WERI-Rb-1 (cell line): ENCODE measurements around the gene TLR7.

Source experiments
- DNase-seq: peaks from one replicate; pipeline ENCODE4 v3.0.0-alpha.2; 2020
- H3K27ac ChIP-seq: fragments of 250-450 bp; sonication (Bioruptor Pico); 2 replicates; pipeline ENCODE4 v1.5.1; 2020; ENCODE audit warnings: mild to moderate bottlenecking, moderate library complexity
- H3K27me3 ChIP-seq: fragments of 250-450 bp; sonication (Bioruptor Pico); 2 replicates; pipeline ENCODE4 v1.5.1; 2021; ENCODE audit warnings: mild to moderate bottlenecking, low read depth, moderate library complexity; ENCODE audit not compliant: insufficient read depth, severe bottlenecking
- H3K36me3 ChIP-seq: fragments of 250-450 bp; sonication (Bioruptor Pico); 2 replicates; pipeline ENCODE4 v1.5.1; 2020; ENCODE audit warnings: mild to moderate bottlenecking, moderate library complexity
- H3K4me3 ChIP-seq: 2 replicates; pipeline ENCODE4 v1.5.1; 2011; ENCODE audit warnings: low read depth, mild to moderate bottlenecking, control low read depth, low read length
- H3K9me3 ChIP-seq: fragments of 250-450 bp; sonication (Bioruptor Pico); 2 replicates; pipeline ENCODE4 v1.5.1; 2021; ENCODE audit warnings: mild to moderate bottlenecking, moderate library complexity; ENCODE audit not compliant: severe bottlenecking
- TF ChIP-seq, protein P1 (sequence below): IDR thresholded peaks from 2 replicates; pipeline ENCODE4 v1.5.1; 2011; ENCODE audit warnings: low read depth, mild to moderate bottlenecking, control low read depth, inconsistent platforms, low read length

The TLR7 gene

DNA sequence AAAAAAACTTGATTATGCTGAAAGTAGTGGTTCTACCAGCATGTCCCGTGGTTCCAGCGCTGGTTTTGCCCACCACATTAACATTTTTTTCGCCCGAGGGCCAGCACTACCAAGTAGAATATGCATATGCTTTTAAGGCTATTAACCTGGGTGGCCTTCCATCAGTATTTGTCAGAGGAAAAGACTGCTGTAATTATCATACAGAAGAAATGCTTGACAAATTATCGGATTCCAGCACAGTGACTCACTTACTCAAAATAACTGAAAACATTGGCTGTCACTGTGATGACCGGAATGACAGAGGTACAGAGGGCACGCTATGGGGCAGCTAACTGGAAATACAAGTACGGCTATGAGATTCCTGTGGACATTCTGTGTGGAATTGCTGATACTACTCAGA, 41.1 kb upstream of the TLR7 start:
- peaks cover 53% of the 10 kb centered on the region for H3K27me3 ChIP-seq
- no peaks in the 10 kb centered on the region for H3K9me3 ChIP-seq
- H3K4me3 ChIP-seq = no peak overlapping the region
- TF ChIP-seq, protein P1, sequence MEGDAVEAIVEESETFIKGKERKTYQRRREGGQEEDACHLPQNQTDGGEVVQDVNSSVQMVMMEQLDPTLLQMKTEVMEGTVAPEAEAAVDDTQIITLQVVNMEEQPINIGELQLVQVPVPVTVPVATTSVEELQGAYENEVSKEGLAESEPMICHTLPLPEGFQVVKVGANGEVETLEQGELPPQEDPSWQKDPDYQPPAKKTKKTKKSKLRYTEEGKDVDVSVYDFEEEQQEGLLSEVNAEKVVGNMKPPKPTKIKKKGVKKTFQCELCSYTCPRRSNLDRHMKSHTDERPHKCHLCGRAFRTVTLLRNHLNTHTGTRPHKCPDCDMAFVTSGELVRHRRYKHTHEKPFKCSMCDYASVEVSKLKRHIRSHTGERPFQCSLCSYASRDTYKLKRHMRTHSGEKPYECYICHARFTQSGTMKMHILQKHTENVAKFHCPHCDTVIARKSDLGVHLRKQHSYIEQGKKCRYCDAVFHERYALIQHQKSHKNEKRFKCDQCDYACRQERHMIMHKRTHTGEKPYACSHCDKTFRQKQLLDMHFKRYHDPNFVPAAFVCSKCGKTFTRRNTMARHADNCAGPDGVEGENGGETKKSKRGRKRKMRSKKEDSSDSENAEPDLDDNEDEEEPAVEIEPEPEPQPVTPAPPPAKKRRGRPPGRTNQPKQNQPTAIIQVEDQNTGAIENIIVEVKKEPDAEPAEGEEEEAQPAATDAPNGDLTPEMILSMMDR = no peak
- H3K36me3 ChIP-seq = no peaks in the 10 kb centered on the region
- no peak overlapping the region for H3K27ac ChIP-seq
- DNase-seq = no peak

DNA sequence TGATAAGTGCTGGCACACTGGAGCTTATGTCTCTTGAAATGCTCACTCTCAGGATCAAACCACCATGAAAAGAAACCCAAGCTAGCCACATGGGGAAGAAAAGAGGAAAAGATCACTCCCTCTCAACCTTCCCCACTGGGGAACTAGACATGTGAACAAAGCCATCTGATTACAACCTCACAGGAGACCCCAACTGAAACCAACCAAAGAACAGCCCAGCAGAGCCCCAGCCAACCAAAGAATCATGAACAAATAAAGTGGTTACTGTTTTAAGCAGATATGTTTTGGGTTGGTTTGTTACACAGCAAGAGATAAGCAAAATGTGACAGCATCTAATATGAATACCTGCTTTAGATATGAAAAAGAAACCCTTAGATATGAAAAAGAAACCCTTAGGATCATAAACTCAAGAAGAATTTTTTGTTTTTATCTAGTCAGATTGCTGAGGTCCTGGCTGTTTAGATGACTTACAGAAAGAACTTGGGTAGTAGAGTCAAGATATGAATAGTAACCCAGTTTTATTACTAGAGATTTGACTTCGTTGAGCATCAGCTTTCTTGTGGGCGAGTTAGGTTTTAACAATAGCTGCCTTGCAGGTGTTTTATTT, 23.7 kb upstream of the TLR7 start:
- TF ChIP-seq, protein P1 = no peak
- Histone ChIP-seq H3K36me3 (no peaks in the 10 kb centered on the region), H3K9me3 (no peaks in the 10 kb centered on the region), H3K27me3 (peaks cover 91% of the 10 kb centered on the region), H3K4me3 (no peak overlapping the region), H3K27ac (no peak overlapping the region)
- no peak for DNase-seq

DNA sequence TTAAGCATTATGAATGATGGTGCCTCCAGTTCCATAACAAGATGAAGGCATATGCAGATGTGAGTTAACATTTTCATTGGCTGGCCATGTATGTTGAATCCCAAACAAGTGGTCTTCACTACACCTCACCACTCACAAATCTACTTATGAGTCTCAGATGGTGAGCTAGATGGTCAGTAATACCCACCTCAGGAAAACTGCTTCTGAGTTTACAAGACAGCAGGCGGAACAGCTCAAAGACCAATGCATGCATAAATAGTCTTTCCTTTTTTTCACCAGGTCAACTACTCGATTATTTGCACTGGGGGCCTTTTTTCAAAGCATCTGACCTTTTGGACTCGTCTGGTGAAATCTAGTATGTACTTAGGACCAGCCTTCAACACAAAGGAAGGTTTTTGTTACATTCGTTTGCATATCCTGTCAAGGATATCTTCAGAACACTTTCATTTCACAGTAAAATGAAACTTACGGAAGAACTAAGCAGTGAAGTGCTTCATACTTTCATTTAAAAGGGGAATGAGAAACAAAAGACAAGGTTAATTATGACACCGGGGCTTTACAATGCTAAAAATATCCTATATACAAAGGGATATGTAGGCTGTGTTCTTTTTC, 23.1 kb upstream of the TLR7 start:
- H3K9me3 ChIP-seq = no peaks in the 10 kb centered on the region
- DNase-seq = no peak
- H3K36me3 ChIP-seq = no peaks in the 10 kb centered on the region
- H3K4me3 ChIP-seq = no peak overlapping the region
- H3K27ac ChIP-seq = no peak overlapping the region
- TF ChIP-seq, protein P1 = no peak
- peaks cover 91% of the 10 kb centered on the region for H3K27me3 ChIP-seq

DNA sequence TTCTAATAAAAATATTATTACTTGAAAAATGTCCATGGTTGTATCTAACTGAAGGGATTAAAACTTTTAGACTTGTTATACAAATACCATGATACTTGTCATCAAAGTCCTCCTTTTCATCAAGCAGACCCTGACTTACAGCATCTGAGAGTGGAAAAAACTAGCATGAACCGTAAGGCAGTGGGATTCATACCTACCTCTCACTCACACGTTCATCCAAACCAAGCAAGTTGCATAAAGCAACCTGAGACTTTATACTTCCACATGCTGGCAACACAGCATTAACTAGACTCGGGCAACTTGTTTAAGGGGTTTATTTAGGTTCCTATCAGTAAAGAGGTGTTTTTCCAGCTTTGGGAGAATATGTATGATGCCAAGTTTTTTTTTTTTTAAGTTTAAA, 22.6 kb upstream of the TLR7 start:
- H3K27ac ChIP-seq = no peak overlapping the region
- H3K36me3 ChIP-seq = no peaks in the 10 kb centered on the region
- H3K27me3 ChIP-seq = peaks cover 92% of the 10 kb centered on the region
- TF ChIP-seq, protein P1 = no peak
- no peaks in the 10 kb centered on the region for H3K9me3 ChIP-seq
- DNase-seq = no peak
- no peak overlapping the region for H3K4me3 ChIP-seq

DNA sequence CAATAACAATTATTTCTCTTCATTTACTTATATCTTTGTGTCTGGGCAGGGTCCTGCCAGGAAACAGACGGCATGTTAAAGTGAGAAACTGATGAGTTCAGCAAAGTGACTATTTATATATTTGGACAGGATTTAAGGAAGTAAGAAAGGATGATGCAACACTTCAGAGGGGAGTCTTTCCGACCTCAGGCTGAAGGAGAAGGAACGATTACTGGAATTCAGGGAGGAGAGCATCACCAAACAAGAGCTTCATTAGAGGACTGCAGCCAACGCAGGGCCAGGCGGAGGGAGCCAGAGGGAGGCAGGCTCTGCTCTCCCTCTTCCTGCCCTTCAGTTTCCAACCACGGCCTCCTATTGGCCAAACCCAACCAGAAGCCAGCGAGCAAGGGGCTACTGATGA, 1.5 kb upstream of the TLR7 start:
- Histone ChIP-seq H3K27ac (no peak overlapping the region), H3K36me3 (no peaks in the 10 kb centered on the region), H3K27me3 (peaks cover 61% of the 10 kb centered on the region), H3K4me3 (no peak overlapping the region), H3K9me3 (peaks cover 4% of the 10 kb centered on the region)
- TF ChIP-seq, protein P1 = no peak
- no peak for DNase-seq

DNA sequence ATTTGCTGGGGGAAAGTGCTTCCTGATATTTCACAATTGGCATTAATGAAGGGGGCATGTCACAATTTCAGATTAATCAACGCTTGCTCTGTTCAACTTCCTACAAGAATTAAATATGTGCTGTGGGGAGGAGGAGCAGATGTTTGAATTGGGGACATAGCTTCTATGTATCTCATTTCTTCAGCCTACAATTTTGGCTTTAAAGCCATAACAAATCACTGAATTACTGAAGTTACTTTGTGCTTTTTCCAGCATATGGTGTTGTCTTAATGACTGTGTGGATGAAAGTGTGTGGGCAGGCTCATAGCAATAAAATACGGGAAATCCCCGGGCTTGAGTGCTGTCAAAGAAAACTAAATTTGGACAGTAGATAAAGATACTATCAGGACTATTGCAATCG, 813 bp downstream of the TLR7 start:
- no peak for DNase-seq
- TF ChIP-seq, protein P1 = no peak
- Histone ChIP-seq H3K4me3 (no peak overlapping the region), H3K27me3 (peaks cover 76% of the 10 kb centered on the region), H3K9me3 (peaks cover 4% of the 10 kb centered on the region), H3K36me3 (no peaks in the 10 kb centered on the region), H3K27ac (no peak overlapping the region)
